ENCODE results near the gene LUC7L.

- TF ChIP-seq CTCF (IDR thresholded peaks at IDR 0.05 in 4 of 5, conservative IDR thresholded peaks at IDR 0.05 in 1 of 5) = no peak
- no peak for TF ChIP-seq POLR2A (IDR thresholded peaks at IDR 0.05)
These were observed 30.0 kb upstream of the LUC7L start for GRCh38 chr16:259226-259625.

All from gastrocnemius medialis (tissue), 4 donors.